HG03432 (cell line): ENCODE data around the gene VWF.

Experiments
- ATAC-seq: cut with Tn5 transposase; IDR thresholded peaks from one replicate; pipeline ENCODE4 v1.9.1; 2021; ENCODE audit warnings: mild to moderate bottlenecking, moderate library complexity; ENCODE audit not compliant: unreplicated experiment

VWF gene

GRCh38 chr12:6080149-6081045, 44.1 kb downstream of the VWF start:
- ATAC-seq = no peak

- no peak for ATAC-seq
Measured at GRCh38 chr12:6078398-6079096, 45.9 kb downstream of the VWF start.

DNA sequence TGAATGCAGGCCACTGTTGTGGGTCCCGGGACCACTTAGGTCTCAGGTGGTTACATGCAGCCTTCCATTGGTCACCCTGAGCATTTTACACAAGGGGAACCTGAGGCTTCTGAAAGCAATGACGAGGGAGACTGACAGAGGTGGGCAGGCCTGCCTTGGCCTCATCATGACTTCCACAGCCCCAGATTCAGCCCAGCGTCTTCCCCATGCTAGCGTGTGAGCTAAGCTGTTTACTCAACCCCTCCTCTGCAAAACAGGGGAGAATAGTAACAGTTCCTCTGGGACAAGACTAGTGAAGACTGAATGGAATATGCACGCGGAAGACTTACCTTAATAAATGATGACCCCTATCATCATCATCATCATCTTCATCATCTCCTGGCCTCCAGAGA, 46.8 kb downstream of the VWF start:
- no peak for ATAC-seq

- ATAC-seq = no peak
Measured at GRCh38 chr12:6076776-6077691, 47.4 kb downstream of the VWF start.

DNA sequence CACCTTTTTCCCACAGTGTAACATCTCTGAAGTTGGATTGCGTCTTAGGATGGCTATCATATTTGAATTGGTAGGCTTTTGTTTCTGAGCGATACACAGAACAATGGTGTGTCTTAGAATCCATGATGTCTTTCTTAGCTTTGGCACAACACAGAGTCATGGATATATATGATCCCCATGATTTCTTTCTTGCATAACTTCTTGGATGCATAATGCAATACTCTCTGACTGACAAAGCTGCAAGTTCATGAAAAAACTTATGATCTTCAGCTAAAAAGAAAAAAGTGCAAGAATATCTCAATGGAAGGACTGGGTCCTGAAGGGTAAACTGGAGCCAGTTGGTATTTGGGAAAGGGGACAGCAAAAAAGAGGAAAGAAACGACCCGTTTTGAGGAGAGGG, 48.1 kb downstream of the VWF start:
- no peak for ATAC-seq

GRCh38 chr12:6074979-6075585, 49.4 kb downstream of the VWF start:
- no peak for ATAC-seq

- no peak for ATAC-seq
Measured at GRCh38 chr12:6074427-6074826, 50.0 kb downstream of the VWF start.

DNA sequence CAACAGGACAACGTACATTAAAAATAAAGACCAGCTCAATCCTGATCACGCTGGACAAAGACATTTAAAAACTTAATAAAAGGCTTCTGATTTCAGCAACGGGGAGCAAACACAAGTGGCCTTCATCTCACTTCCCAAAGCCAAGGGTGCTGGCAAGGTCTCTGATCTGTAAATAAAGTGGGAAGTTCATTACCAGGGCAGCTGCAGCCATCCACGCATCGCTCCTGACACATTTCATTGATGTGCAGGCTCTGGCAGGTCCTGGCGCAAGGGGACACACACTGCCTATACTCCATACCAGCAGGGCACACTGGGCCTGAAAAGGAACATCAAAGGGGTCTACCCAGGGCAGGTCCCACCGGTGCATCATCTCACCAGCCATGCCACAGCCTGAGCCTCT, 51.0 kb downstream of the VWF start:
- no peak for ATAC-seq

DNA sequence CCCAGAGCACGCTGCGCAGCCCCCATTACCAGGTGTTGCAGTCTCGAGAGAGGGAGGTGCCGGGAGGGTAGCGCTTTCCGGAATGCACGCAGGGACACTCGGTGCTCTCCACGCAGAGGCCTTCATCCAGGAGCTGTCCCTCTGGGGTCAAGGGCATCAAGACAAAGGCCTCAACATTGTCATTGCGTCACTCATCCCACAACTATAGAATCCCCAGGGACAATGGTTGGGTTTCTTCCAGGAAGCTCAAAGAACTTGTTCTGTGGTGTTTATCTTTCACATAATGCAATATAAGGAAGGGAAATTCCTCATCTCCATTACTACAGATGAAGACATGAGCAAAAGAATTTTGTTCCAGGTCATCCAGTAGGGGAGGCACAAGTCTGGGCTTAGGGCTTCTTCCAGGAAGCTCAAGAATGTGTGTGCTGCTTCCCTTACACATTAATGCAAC, 52.1 kb downstream of the VWF start:
- ATAC-seq = no peak

- ATAC-seq = no peak
Measured at GRCh38 chr12:6071589-6071988, 52.9 kb downstream of the VWF start.

DNA sequence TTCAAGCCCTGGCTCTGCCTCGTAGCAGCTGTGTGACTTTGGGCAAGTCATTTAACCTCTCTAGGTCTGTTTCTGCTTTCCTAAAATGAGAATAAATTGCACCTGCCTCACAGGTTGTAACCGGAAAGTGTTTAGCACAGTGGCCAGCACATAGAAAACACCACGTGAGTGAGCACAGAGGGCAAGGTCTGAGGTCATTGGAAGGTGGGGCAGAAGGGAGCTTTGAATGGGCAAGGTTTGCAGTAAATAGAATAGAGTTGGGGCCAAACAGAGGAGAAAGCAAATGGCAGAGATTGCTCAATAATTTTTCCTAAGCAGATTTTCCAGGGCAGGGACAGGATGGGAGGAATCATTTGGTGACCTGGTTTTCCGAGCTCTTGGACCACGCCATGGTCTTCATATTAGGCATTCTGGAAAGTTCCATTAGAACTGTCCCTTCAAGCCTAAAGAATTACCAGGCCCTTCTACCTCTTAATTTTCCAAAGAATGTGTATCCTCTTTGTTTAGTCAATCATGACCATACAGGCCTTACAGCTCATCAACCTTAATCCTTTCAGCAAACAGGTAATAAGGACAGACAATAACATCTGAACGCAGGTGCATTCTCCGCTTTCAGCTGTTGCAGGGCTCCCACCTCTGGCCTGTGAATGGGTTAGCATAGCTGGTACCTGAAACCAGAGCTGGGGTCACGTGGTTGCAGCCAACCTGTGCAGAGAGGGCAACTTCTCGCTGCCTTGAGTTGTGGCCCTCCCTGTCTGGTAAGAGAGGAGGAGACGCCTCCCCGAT, 53.8 kb downstream of the VWF start:
- no peak for ATAC-seq

DNA sequence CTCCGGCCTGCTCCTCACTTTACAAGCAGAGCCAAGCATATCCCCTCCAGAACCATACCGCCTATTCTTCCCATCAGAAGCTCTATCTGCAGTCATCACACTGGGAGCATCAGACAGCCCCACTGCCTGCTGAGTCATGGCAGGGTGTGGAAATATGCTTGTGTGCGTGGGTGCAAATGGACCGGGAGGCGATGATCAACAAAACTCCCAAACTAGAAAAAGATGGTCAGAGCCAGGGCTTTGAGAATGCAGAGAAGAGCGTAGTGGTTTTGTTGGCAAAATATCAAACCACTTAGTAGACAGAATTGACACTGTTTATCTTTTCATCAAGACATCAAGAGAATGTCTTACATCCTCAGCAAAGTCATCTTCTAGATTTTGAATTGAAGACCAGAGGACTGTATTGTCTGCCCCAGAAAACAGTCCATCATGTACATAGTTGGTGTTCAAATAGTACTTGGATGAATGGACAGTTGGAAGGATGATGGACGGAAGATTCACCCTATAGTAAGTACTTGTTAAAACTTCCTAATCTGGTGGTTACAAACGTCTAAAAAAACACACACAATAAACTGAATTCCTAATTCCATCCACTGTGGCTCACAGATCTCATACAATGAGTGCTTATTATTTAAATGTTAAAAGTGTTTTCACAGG, 54.9 kb downstream of the VWF start:
- no peak for ATAC-seq

DNA sequence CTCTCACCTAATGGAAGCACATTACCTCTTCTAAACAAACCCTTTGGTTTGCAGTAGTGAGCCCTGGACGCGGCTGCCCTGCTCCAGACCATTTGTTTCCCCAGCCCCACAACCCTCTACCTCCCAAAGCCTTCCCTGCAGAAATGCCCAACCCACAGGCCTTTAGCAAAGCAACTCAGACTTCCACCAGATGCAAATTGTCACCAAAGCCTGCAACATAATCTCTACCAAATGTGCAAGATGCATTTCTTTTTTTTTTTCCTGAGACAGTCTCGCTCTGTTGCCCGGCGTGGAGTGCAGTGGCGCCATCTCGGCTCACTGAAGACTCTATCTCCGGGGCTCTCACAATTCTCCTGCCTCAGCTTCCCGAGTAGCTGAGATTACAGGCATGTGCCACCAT, 56.2 kb downstream of the VWF start:
- ATAC-seq = no peak

DNA sequence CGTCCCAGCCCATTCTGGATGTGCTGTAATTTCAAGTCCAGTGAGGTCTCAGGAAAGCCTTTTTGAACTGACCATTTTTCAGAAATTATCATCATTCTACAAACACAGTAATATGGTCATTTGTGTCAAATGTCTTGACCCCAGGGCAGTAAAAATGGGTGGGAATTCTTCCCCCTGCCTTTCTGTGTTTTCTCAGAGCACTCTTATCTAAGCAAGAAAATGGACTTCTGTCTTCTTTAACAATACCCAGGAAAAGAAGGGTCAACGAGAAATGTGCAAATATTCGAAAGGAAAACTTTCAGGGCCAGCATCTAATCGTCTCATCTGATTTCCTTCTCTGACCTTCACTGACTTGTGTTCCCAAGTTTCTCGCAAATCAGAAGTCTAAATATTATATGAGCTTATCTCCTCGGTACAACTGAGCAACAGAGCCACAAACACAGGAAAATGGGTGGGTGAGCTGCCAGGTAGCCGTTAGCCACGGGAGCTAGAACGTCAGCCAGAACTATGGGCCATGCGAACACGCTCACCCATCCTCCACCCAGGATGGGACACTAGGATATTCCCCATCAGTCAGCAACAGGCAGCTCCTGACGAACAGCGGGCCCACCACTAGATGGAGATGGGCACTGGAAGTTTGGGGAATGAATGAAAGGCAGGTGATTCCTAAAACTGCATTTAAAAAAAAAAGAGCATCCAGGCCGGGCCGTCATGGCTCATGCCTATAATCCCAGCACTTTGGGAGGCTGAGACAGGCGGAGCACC, 57.1 kb downstream of the VWF start:
- no peak for ATAC-seq

- no peak for ATAC-seq
Measured at GRCh38 chr12:6066651-6067050, 57.8 kb downstream of the VWF start.

- no peak for ATAC-seq
Measured at GRCh38 chr12:6065863-6066199, 58.6 kb downstream of the VWF start.

- no peak for ATAC-seq
Measured at GRCh38 chr12:6065131-6065862, 59.2 kb downstream of the VWF start.
